ENCODE results near the gene LUC7L.
"Not testable (repeated sequence)": the region's sequence is repeated elsewhere in the genome, so short reads cannot be mapped to it uniquely, and the experiment has no call there.

The LUC7L gene

GRCh38 chr16:263182-263774 is 34.0 kb upstream of the LUC7L start:
- no peak for DNase-seq (ENCODE audit: low spot score)

GRCh38 chr16:262121-262745 is 33.0 kb upstream of the LUC7L start:
- no peak for DNase-seq (ENCODE audit: low spot score)

GRCh38 chr16:261031-261691 is 31.9 kb upstream of the LUC7L start:
- DNase-seq (ENCODE audit: low spot score), result no peak

- DNase-seq (ENCODE audit: low spot score), result no peak
Observed at GRCh38 chr16:260326-260725, 31.1 kb upstream of the LUC7L start.

GRCh38 chr16:259814-260253 is 30.6 kb upstream of the LUC7L start:
- no peak for DNase-seq (ENCODE audit: low spot score)

- no peak for DNase-seq (ENCODE audit: low spot score)
Observed at GRCh38 chr16:259226-259625, 30.0 kb upstream of the LUC7L start.

GRCh38 chr16:258091-258490 is 28.8 kb upstream of the LUC7L start:
- not testable (repeated sequence) for DNase-seq (ENCODE audit: low spot score)

GRCh38 chr16:255183-255582 is 25.9 kb upstream of the LUC7L start:
- DNase-seq (ENCODE audit: low spot score), result no peak

- no peak for DNase-seq (ENCODE audit: low spot score)
Observed at GRCh38 chr16:254461-254860, 25.2 kb upstream of the LUC7L start.

GRCh38 chr16:253833-254232 is 24.6 kb upstream of the LUC7L start:
- DNase-seq (ENCODE audit: low spot score), result no peak

GRCh38 chr16:252366-253337 is 23.4 kb upstream of the LUC7L start:
- no peak for DNase-seq (ENCODE audit: low spot score)

GRCh38 chr16:249431-249830 is 20.2 kb upstream of the LUC7L start:
- DNase-seq (ENCODE audit: low spot score), result no peak

- no peak for DNase-seq (ENCODE audit: low spot score)
Observed at GRCh38 chr16:247027-247426, 17.8 kb upstream of the LUC7L start.

GRCh38 chr16:245105-245504 is 15.9 kb upstream of the LUC7L start:
- no peak for DNase-seq (ENCODE audit: low spot score)

GRCh38 chr16:243348-243747 is 14.1 kb upstream of the LUC7L start:
- DNase-seq (ENCODE audit: low spot score), result no peak

- no peak for DNase-seq (ENCODE audit: low spot score)
Observed at GRCh38 chr16:242281-242680, 13.0 kb upstream of the LUC7L start.

GRCh38 chr16:240559-240958 is 11.3 kb upstream of the LUC7L start:
- no peak for DNase-seq (ENCODE audit: low spot score)

- DNase-seq (ENCODE audit: low spot score), result no peak
Observed at GRCh38 chr16:239948-240277, 10.7 kb upstream of the LUC7L start.

- DNase-seq (ENCODE audit: low spot score), result peak; percentile 92
Observed at GRCh38 chr16:234468-235305, 5.4 kb upstream of the LUC7L start, which contains the start of gene FAM234A. Gene FAM234A, plus strand, starts transcription at chr16:234821. Its CDS starts 19,593 bp downstream, at chr16:254414.

- no peak for DNase-seq (ENCODE audit: low spot score)
Observed at GRCh38 chr16:230949-231348, 1.7 kb upstream of the LUC7L start.

GRCh38 chr16:230351-230750 is 1.1 kb upstream of the LUC7L start:
- DNase-seq (ENCODE audit: low spot score), result not testable (repeated sequence)
